ENCODE measurements around the gene TIPARP.

Gene TIPARP

DNA sequence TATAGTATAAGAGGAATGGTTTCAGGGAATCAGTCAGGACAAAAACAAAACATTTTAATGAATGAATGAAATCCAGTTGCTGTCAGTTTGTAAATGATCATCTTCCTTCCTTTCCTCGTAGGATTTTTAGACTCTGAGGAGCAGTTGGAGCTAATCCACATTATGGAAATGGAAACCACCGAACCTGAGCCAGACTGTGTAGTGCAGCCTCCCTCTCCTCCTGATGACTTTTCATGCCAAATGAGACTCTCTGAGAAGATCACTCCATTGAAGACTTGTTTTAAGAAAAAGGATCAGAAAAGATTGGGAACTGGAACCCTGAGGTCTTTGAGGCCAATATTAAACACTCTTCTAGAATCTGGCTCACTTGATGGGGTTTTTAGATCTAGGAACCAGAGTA is 3.1 kb downstream of the TIPARP start:
- no peak for DNase-seq (ENCODE audit: low spot score)
- CTCF ChIA-PET, result interaction anchor here (1.0 to 4.6 kb wide), 2 partner anchors 140 to 405 kb away, joined by 4 to 28 read pairs; no protein-coding TSS in a partner anchor
- TF ChIP-seq, protein P1, sequence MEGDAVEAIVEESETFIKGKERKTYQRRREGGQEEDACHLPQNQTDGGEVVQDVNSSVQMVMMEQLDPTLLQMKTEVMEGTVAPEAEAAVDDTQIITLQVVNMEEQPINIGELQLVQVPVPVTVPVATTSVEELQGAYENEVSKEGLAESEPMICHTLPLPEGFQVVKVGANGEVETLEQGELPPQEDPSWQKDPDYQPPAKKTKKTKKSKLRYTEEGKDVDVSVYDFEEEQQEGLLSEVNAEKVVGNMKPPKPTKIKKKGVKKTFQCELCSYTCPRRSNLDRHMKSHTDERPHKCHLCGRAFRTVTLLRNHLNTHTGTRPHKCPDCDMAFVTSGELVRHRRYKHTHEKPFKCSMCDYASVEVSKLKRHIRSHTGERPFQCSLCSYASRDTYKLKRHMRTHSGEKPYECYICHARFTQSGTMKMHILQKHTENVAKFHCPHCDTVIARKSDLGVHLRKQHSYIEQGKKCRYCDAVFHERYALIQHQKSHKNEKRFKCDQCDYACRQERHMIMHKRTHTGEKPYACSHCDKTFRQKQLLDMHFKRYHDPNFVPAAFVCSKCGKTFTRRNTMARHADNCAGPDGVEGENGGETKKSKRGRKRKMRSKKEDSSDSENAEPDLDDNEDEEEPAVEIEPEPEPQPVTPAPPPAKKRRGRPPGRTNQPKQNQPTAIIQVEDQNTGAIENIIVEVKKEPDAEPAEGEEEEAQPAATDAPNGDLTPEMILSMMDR (conservative IDR thresholded peaks at IDR 0.05; ENCODE audit: low read depth), result no peak
- POLR2A ChIA-PET (ENCODE audit: low non-redundant PET), result no interaction called here
- peak overlapping the region; percentile 38; the same call in 1 of the 2 replicates for H3K27ac ChIP-seq

GRCh38 chr3:156678197-156678596 is 3.8 kb downstream of the TIPARP start:
- POLR2A ChIA-PET (ENCODE audit: low non-redundant PET), result no interaction called here

DNA sequence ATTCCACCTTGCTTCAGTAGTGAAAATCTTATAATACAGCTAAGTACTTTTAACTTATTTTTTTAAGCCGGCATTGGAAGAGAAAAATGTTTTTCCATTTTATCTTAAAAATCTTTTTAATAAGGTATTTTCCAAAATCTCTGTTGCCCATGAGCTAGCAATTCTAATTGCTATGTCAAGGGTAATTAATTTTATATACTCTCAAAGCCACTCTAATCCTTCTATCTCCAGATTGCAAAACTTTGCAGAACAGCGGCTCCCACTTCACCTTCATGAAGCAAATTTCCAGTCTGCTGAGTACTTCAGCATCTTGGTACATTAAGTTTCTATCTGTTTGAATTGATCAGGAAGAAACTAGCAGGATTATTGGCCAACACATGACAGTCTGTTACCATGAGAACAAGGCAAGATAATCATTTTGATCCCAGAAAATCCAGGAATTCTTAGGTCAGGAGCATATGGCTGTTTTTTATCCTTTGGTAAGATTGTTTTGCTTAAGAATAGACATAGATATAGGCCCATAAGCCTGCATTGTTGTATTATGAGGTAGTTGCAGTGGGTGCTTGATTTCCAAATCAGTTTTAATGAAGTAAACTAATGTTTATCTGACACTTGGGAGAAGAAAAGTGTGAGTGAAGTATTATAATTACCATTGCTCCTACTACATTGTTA is 6.0 kb downstream of the TIPARP start:
- CTCF ChIA-PET, result interaction anchor here (0.6 kb wide), 1 partner anchor 56 kb away, joined by 3 read pairs; no protein-coding TSS in a partner anchor
- POLR2A ChIA-PET (ENCODE audit: low non-redundant PET), result no interaction called here
- DNase-seq (ENCODE audit: low spot score), result no peak

More at GRCh38 chr3:156678197-156678596, 3.8 kb downstream of the TIPARP start:
- TF ChIP-seq, protein P1 (conservative IDR thresholded peaks at IDR 0.05; ENCODE audit: low read depth), result no peak
- no peak for DNase-seq (ENCODE audit: low spot score)
- H3K27ac ChIP-seq, result peak overlapping the region; percentile 38; the same call in 1 of the 2 replicates
- CTCF ChIA-PET, result interaction anchor here (0.6 to 1.0 kb wide), 2 partner anchors 12 to 139 kb away, joined by 4 read pairs; no protein-coding TSS in a partner anchor

GRCh38 chr3:156681002-156681401 is 6.6 kb downstream of the TIPARP start:
- CTCF ChIA-PET, result no interaction called here
- H3K27ac ChIP-seq, result no peak overlapping the region

More for the DNA sequence above, 6.0 kb downstream of the TIPARP start:
- TF ChIP-seq, protein P1 (conservative IDR thresholded peaks at IDR 0.05; ENCODE audit: low read depth), result no peak
- H3K27ac ChIP-seq, result no peak overlapping the region

GRCh38 chr3:156682501-156682900 is 8.1 kb downstream of the TIPARP start:
- POLR2A ChIA-PET (ENCODE audit: low non-redundant PET), result no interaction called here
- TF ChIP-seq, protein P1 (conservative IDR thresholded peaks at IDR 0.05; ENCODE audit: low read depth), result no peak
- CTCF ChIA-PET, result interaction anchor here (0.7 to 1.5 kb wide), 3 partner anchors 154 to 455 kb away, joined by 3 to 6 read pairs (median 3); no protein-coding TSS in a partner anchor
- no peak overlapping the region for H3K27ac ChIP-seq
- DNase-seq (ENCODE audit: low spot score), result no peak

More at GRCh38 chr3:156681002-156681401, 6.6 kb downstream of the TIPARP start:
- peak; percentile 77 for DNase-seq (ENCODE audit: low spot score)
- POLR2A ChIA-PET (ENCODE audit: low non-redundant PET), result no interaction called here
- TF ChIP-seq, protein P1 (conservative IDR thresholded peaks at IDR 0.05; ENCODE audit: low read depth), result no peak

DNA sequence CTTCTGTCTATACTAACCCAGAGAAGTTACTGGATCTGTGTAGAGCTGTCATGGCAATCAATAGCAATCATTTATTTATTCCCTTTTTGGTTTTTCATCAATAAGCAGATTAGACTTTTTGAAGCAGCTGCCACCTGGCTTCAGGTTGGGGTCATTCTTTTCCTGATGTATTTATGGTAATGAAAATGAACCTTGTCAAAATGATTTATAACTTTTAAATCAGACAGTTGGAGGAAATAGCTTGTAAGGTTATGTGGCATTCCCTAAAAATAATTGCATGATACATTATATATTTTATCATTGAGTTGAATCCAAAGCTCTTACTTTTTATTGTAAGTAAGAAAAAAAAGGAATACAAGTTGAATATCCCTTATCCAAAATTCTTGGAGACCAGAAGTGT is 8.6 kb downstream of the TIPARP start:
- POLR2A ChIA-PET (ENCODE audit: low non-redundant PET), result interaction anchor here (0.7 kb wide), 1 partner anchor 20 kb away, joined by 3 read pairs; no protein-coding TSS in a partner anchor
- TF ChIP-seq, protein P1 (conservative IDR thresholded peaks at IDR 0.05; ENCODE audit: low read depth), result no peak
- H3K27ac ChIP-seq, result no peak overlapping the region
- CTCF ChIA-PET, result interaction anchor here (0.7 to 1.5 kb wide), 5 partner anchors 30 to 454 kb away, joined by 3 to 6 read pairs (median 4); no protein-coding TSS in a partner anchor
- no peak for DNase-seq (ENCODE audit: low spot score)
